Hindlimb muscle (tissue), 1 donor: ENCODE measurements around the gene PTPRN2. TPM values are rescaled to one million over a fixed set of nuclear protein-coding genes. Genes with fewer than 3 reads are reported as not detected.

Experiments
- DNase-seq: peaks from one replicate; pipeline ENCODE4 v3.0.0-alpha.2; 2013
- polyA plus RNA-seq: library from polyadenylated mRNA; unstranded; fragments of 120-200 nt; gene quantifications from one replicate; pipeline ENCODE4 v1.2.1, GENCODE V29; 2013; ENCODE audit not compliant: insufficient read length

Gene PTPRN2
- polyA plus RNA-seq, 1 donor, result 2.0 TPM

GRCh38 chr7:158576050-158576762, 11.4 kb downstream of the PTPRN2 start:
- DNase-seq, result no peak

GRCh38 chr7:158574308-158575036, 13.2 kb downstream of the PTPRN2 start:
- DNase-seq, result no peak

- DNase-seq, result no peak
These were observed 14.3 kb downstream of the PTPRN2 start for GRCh38 chr7:158573310-158573709.

GRCh38 chr7:158572000-158572828, 15.4 kb downstream of the PTPRN2 start:
- peak; percentile 26 for DNase-seq

GRCh38 chr7:158570449-158571170, 17.0 kb downstream of the PTPRN2 start:
- no peak for DNase-seq

GRCh38 chr7:158569858-158570323, 17.7 kb downstream of the PTPRN2 start:
- no peak for DNase-seq

GRCh38 chr7:158568974-158569857, 18.4 kb downstream of the PTPRN2 start:
- no peak for DNase-seq

GRCh38 chr7:158567153-158567603, 20.4 kb downstream of the PTPRN2 start:
- no peak for DNase-seq

GRCh38 chr7:158564663-158565035, 23.0 kb downstream of the PTPRN2 start:
- DNase-seq, result no peak

GRCh38 chr7:158563911-158564662, 23.5 kb downstream of the PTPRN2 start:
- no peak for DNase-seq

GRCh38 chr7:158563051-158563450, 24.6 kb downstream of the PTPRN2 start:
- no peak for DNase-seq

- DNase-seq, result no peak
These were observed 25.1 kb downstream of the PTPRN2 start for GRCh38 chr7:158562517-158562916.

GRCh38 chr7:158561659-158562058, 26.0 kb downstream of the PTPRN2 start:
- DNase-seq, result no peak

- no peak for DNase-seq
These were observed 27.2 kb downstream of the PTPRN2 start for GRCh38 chr7:158560386-158560785.

GRCh38 chr7:158559356-158559755, 28.3 kb downstream of the PTPRN2 start:
- no peak for DNase-seq

- DNase-seq, result no peak
These were observed 28.8 kb downstream of the PTPRN2 start for GRCh38 chr7:158558816-158559215.

- no peak for DNase-seq
These were observed 30.2 kb downstream of the PTPRN2 start for GRCh38 chr7:158557441-158557755.

GRCh38 chr7:158556721-158557440, 30.7 kb downstream of the PTPRN2 start:
- no peak for DNase-seq

GRCh38 chr7:158555034-158555520, 32.5 kb downstream of the PTPRN2 start:
- no peak for DNase-seq
